SK-N-MC (cell line): ENCODE results near the gene RPS3.

ENCODE experiments used
- EZH2 ChIP-seq: fragments of 200-600 bp; sonication (generic); IDR thresholded peaks from one replicate; pipeline ENCODE4 v1.6.1; 2017; ENCODE audit warnings: antibody characterized with exemption
- FOXP2 ChIP-seq: optimal IDR thresholded peaks from 2 replicates; pipeline ENCODE3; 2011; ENCODE audit warnings: mild to moderate bottlenecking, moderate library complexity; ENCODE audit not compliant: insufficient read depth; ENCODE audit errors: extremely low read length, control extremely low read depth
- POLR2AphosphoS5 ChIP-seq: IDR thresholded peaks from 2 replicates; pipeline ENCODE4 v1.6.1; 2012; ENCODE audit warnings: mild to moderate bottlenecking, low read depth, low read length, borderline replicate concordance

DNA sequence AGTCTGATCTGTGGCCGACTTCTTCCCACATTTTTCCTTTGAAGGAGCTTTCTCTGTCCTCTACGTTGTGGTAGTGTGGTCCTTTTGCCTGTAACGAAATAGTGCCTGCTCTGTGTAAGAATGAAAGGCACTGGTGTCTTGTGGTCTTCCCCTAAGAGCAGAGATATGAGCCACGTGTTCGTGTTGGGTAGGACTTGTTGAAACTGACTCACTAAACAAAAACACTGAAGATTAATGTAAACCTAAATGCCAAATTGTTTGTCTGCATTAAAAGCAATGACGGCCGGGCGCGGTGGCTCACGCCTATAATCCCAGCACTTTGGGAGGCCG lies 10.1 kb upstream of the RPS3 start:
- TF ChIP-seq EZH2 (no peak), POLR2AphosphoS5 (no peak), FOXP2 (no peak)
